Spleen (tissue), 7 donors: ENCODE results near the gene NANOS3.

Source experiments
- CTCF ChIP-seq, 11 experiments: fragments of 200-600 bp in 7 of 11; fragments of 450-650 bp in 4 of 11; sonication (generic) in 4 of 11; IDR thresholded peaks in 8 of 11; conservative IDR thresholded peaks in 3 of 11; 1 replicate in 7 of 11; 2 replicates in 4 of 11; pipeline versions ENCODE4 v1.4.0 to v1.8.0; 2016 to 2021; ENCODE audit warnings: antibody characterized with exemption in 11 of 11, inconsistent platforms in 4 of 11, mild to moderate bottlenecking in 1 of 11
- POLR2A ChIP-seq, 3 donors: fragments of 450-650 bp; IDR thresholded peaks; one replicate each; pipeline ENCODE4 v1.5.1; 2017; ENCODE audit warnings: antibody characterized with exemption in 3 of 3, mild to moderate bottlenecking in 1 of 3
- donor health status: DM: no; HTN: no; CAD: no; lungs with moderate emphysema.
- donor health status: DM: no; HTN: no; CAD: no.
- donor health status: DM: no; HTN: no; CAD: no.

- TF ChIP-seq CTCF (IDR thresholded peaks at IDR 0.05 in 8 of 11, conservative IDR thresholded peaks at IDR 0.05 in 3 of 11) (no peak), POLR2A (IDR thresholded peaks at IDR 0.05) (no peak)
Measured at GRCh38 chr19:13929340-13929739, 52.4 kb downstream of the NANOS3 start.
